NCI-H1105 (cell line): Measurements from ENCODE around the gene PLEKHG1.

Source experiments
- DNase-seq: peaks from one replicate; lab custom pipeline; 2025; lab: John Stamatoyannopoulos, UW

PLEKHG1 gene

DNA sequence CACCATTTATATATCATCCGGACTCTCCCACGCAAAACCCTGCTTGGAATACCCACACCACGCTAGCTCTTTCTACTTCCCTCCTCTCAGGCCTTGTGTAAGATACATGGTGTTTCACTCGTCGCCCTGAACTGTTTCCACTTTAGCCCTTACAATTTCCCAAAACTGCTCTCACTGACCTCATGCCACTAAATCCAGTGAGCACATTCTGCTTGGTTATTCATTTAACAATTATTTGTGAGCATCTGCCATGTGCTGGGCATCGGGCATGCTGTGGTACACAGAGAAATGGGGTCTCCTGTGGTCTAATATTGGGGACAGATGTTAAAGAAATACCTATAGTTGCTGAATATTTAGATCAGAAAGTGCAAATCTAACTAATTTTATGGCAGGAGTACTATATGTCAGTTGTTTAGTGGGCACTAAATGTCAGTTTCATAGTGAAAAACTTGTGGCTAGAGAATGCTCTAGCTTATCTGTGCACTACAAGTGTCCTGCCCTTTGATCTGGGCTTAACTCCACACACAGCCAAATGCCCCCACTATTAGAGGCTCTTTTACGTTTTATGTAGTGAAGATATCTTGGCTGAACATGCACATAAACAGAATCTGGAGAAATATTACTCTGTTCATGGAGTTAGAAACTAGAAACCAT lies 41.0 kb downstream of the PLEKHG1 start:
- no peak for DNase-seq

GRCh38 chr6:150641398-150642139 lies 41.9 kb downstream of the PLEKHG1 start:
- no peak for DNase-seq

DNA sequence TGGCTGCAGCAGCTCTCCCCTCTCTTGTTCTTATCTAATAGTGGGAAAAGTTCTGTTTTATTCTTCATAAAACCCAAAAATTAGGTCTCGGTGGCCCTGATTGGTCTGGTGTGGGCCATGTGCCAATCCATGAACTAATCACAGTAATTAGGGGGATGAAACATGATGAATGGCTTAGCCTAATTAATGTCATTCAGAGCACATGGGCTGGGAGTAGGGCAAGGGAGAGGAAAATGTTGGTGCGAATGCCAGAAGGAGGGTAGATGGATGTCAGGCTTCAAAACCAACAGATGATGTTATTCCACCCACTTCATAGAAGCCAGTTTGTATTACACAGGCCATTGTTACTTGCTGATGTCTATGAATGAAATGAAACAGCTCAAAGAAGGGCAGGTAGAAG lies 46.5 kb downstream of the PLEKHG1 start:
- DNase-seq, result no peak

- DNase-seq, result no peak
Measured at GRCh38 chr6:150647051-150647450, 47.4 kb downstream of the PLEKHG1 start.
